Astrocyte (in vitro differentiated cells and primary cell): ENCODE measurements around the gene GSTT4. TPM values are rescaled to one million over a fixed set of nuclear protein-coding genes. Genes with fewer than 3 reads are reported as not detected.
A peak's percentile ranks its signal among the peaks of the same experiment; 100 is the strongest.

ENCODE experiments used
- DNase-seq: peaks from one replicate; pipeline ENCODE4 v3.0.0-alpha.2; 2010; ENCODE audit warnings: low read depth
- FAIRE-seq: peaks from 2 replicates; lab custom pipeline; 2011; peaks lifted over from hg19 to GRCh38; lab: Jason Lieb, UNC
- H2AFZ ChIP-seq: 2 replicates; pipeline ENCODE4 v1.6.0; 2012; ENCODE audit warnings: low read depth, low read length, inconsistent platforms
- H3K27ac ChIP-seq: 2 replicates; pipeline ENCODE4 v1.5.1; 2011; ENCODE audit warnings: low read depth, low read length, inconsistent platforms
- H3K27me3 ChIP-seq: 2 replicates; pipeline ENCODE4 v1.6.0; 2011; ENCODE audit warnings: low read length, inconsistent platforms; ENCODE audit not compliant: insufficient read depth
- H3K36me3 ChIP-seq: 2 replicates; pipeline ENCODE4 v1.5.1; 2011; ENCODE audit warnings: low read length, inconsistent platforms; ENCODE audit not compliant: insufficient read depth
- H3K4me1 ChIP-seq: 2 replicates; pipeline ENCODE4 v1.5.1; 2011; ENCODE audit warnings: low read length, inconsistent platforms; ENCODE audit not compliant: insufficient read depth
- H3K4me2 ChIP-seq: 2 replicates; pipeline ENCODE4 v1.6.0; 2012; ENCODE audit warnings: low read length, inconsistent platforms
- H3K4me3 ChIP-seq: 2 replicates; pipeline ENCODE4 v1.5.1; 2011; ENCODE audit warnings: low read depth, mild to moderate bottlenecking, low read length, inconsistent platforms; ENCODE audit not compliant: insufficient read depth
- H3K79me2 ChIP-seq: 2 replicates; pipeline ENCODE4 v1.6.0; 2012; ENCODE audit warnings: mild to moderate bottlenecking, low read length, inconsistent platforms; ENCODE audit not compliant: insufficient read depth
- H3K9ac ChIP-seq: 2 replicates; pipeline ENCODE4 v1.6.0; 2012; ENCODE audit warnings: mild to moderate bottlenecking, low read length, inconsistent platforms
- H3K9me3 ChIP-seq: 2 replicates; pipeline ENCODE4 v1.5.1; 2012; ENCODE audit warnings: low read depth, mild to moderate bottlenecking, low read length, inconsistent platforms; ENCODE audit not compliant: insufficient read depth
- H4K20me1 ChIP-seq: 2 replicates; pipeline ENCODE4 v1.6.0; 2012; ENCODE audit warnings: low read length, inconsistent platforms; ENCODE audit not compliant: insufficient read depth
- H3K27ac Mint-ChIP-seq: one replicate; pipeline ENCODE4 v1.8.0; 2021; ENCODE audit warnings: mild to moderate bottlenecking, mixed read lengths; ENCODE audit not compliant: unreplicated experiment
- H3K27me3 Mint-ChIP-seq: one replicate; pipeline ENCODE4 v1.8.0; 2021; ENCODE audit warnings: low read depth, mixed read lengths; ENCODE audit not compliant: unreplicated experiment
- H3K36me3 Mint-ChIP-seq: one replicate; pipeline ENCODE4 v1.8.0; 2021; ENCODE audit warnings: low read depth, mixed read lengths; ENCODE audit not compliant: unreplicated experiment
- H3K4me1 Mint-ChIP-seq: one replicate; pipeline ENCODE4 v1.8.0; 2021; ENCODE audit warnings: low read depth, mixed read lengths; ENCODE audit not compliant: unreplicated experiment
- H3K4me3 Mint-ChIP-seq: one replicate; pipeline ENCODE4 v1.8.0; 2021; ENCODE audit warnings: mild to moderate bottlenecking, moderate library complexity, mixed read lengths; ENCODE audit not compliant: unreplicated experiment
- H3K9me3 Mint-ChIP-seq: one replicate; pipeline ENCODE4 v1.8.0; 2021; ENCODE audit warnings: mild to moderate bottlenecking, mixed read lengths; ENCODE audit not compliant: unreplicated experiment
- CTCF ChIP-seq: IDR thresholded peaks from 2 replicates; pipeline ENCODE4 v1.5.1; 2011; ENCODE audit warnings: low read depth, mild to moderate bottlenecking, inconsistent platforms, low read length, moderate library complexity; ENCODE audit not compliant: insufficient read depth
- EZH2 ChIP-seq: IDR thresholded peaks from 2 replicates; pipeline ENCODE4 v1.6.1; 2012; ENCODE audit warnings: mild to moderate bottlenecking, low read length, inconsistent platforms; ENCODE audit not compliant: insufficient read depth
- total RNA-seq: library from RNA; stranded (reverse); gene quantifications from 2 replicates; pipeline ENCODE4 v1.2.1, GENCODE V29; 2021

Gene GSTT4
- total RNA-seq, 1 donor from 2014 or later, result not detected

- Histone ChIP-seq H3K79me2 (peaks cover 56% of the 10 kb centered on the region), H3K9ac (no peak overlapping the region), H4K20me1 (peaks cover 31% of the 10 kb centered on the region), H3K4me2 (no peak overlapping the region), H3K4me3 (no peak overlapping the region), H3K4me1 (peaks cover 12% of the 10 kb centered on the region), H3K9me3 (no peaks in the 10 kb centered on the region), H3K27ac (no peak overlapping the region), H3K36me3 (no peaks in the 10 kb centered on the region), H2AFZ (no peak overlapping the region), H3K27me3 (no peaks in the 10 kb centered on the region)
- H3K36me3 Mint-ChIP-seq, result peaks cover 1% of the 10 kb centered on the region
- FAIRE-seq (no peak), DNase-seq (no peak)
- H3K4me3 Mint-ChIP-seq, result no peak overlapping the region
- no peaks in the 10 kb centered on the region for H3K27me3 Mint-ChIP-seq
- H3K4me1 Mint-ChIP-seq, result peaks cover 4% of the 10 kb centered on the region
- H3K27ac Mint-ChIP-seq, result no peak overlapping the region
- no peak for TF ChIP-seq CTCF
- no peak for TF ChIP-seq EZH2
- H3K9me3 Mint-ChIP-seq, result no peaks in the 10 kb centered on the region
Observed at GRCh38 chr22:24016156-24016555, 10.9 kb upstream of the GSTT4 start.

- Mint-ChIP-seq H3K4me3 (peak overlapping the region; percentile 93), H3K9me3 (no peaks in the 10 kb centered on the region), H3K27me3 (peaks cover 4% of the 10 kb centered on the region), H3K4me1 (peaks cover 4% of the 10 kb centered on the region), H3K27ac (peak overlapping the region; percentile 79), H3K36me3 (peaks cover 1% of the 10 kb centered on the region)
- H3K79me2 ChIP-seq, result peaks cover 33% of the 10 kb centered on the region
- no peaks in the 10 kb centered on the region for H3K27me3 ChIP-seq
- TF ChIP-seq EZH2 (no peak), CTCF (no peak)
- H3K9me3 ChIP-seq, result no peaks in the 10 kb centered on the region
- no peaks in the 10 kb centered on the region for H3K36me3 ChIP-seq
- peak overlapping the region; percentile 96 for H3K4me3 ChIP-seq
- FAIRE-seq (no peak), DNase-seq (peak; percentile 6)
- peaks cover 12% of the 10 kb centered on the region for H3K4me1 ChIP-seq
- H3K4me2 ChIP-seq, result peak overlapping the region; percentile 99
- H3K27ac ChIP-seq, result peak overlapping the region; percentile 65
- H2AFZ ChIP-seq, result peak overlapping the region; percentile 95
- peaks cover 17% of the 10 kb centered on the region for H4K20me1 ChIP-seq
- H3K9ac ChIP-seq, result peak overlapping the region; percentile 83
Observed at GRCh38 chr22:24011735-24012068, 6.4 kb upstream of the GSTT4 start.

GRCh38 chr22:24010018-24010391, 4.8 kb upstream of the GSTT4 start:
- no peaks in the 10 kb centered on the region for H3K27me3 ChIP-seq
- peaks cover 17% of the 10 kb centered on the region for H4K20me1 ChIP-seq
- no peaks in the 10 kb centered on the region for H3K9me3 ChIP-seq
- peak overlapping the region; percentile 47 for H3K4me3 Mint-ChIP-seq
- no peak overlapping the region for H3K27ac ChIP-seq
- TF ChIP-seq CTCF (no peak), EZH2 (no peak)
- H3K9ac ChIP-seq, result no peak overlapping the region
- FAIRE-seq, result no peak
- no peaks in the 10 kb centered on the region for H3K36me3 ChIP-seq
- peaks cover 12% of the 10 kb centered on the region for H3K4me1 ChIP-seq
- peaks cover 10% of the 10 kb centered on the region for H3K27me3 Mint-ChIP-seq
- peaks cover 28% of the 10 kb centered on the region for H3K79me2 ChIP-seq
- H3K4me3 ChIP-seq, result no peak overlapping the region
- no peak for DNase-seq
- H3K36me3 Mint-ChIP-seq, result peaks cover 1% of the 10 kb centered on the region
- peaks cover 4% of the 10 kb centered on the region for H3K4me1 Mint-ChIP-seq
- H3K27ac Mint-ChIP-seq, result no peak overlapping the region
- no peak overlapping the region for H3K4me2 ChIP-seq
- no peaks in the 10 kb centered on the region for H3K9me3 Mint-ChIP-seq
- no peak overlapping the region for H2AFZ ChIP-seq
